SU-DHL-6 (cell line): ENCODE measurements around the gene LLCFC1.

ENCODE experiments used
- H2AFZ ChIP-seq: fragments of 200-600 bp; sonication (generic); 2 replicates; pipeline ENCODE4 v1.6.1; 2014; ENCODE audit warnings: low read depth, mild to moderate bottlenecking, moderate library complexity, mixed read lengths, antibody characterized with exemption, low read length; ENCODE audit not compliant: severe bottlenecking
- H3F3A ChIP-seq: fragments of 200-600 bp; shearing (Covaris generic); 2 replicates; pipeline ENCODE4 v1.6.0; 2016; ENCODE audit warnings: antibody characterized with exemption, mild to moderate bottlenecking; ENCODE audit not compliant: insufficient read depth
- H3K27ac ChIP-seq: fragments of 200-600 bp; sonication (generic); 2 replicates; pipeline ENCODE4 v1.5.1; 2016; ENCODE audit warnings: low read depth, mild to moderate bottlenecking, low read length, moderate library complexity, mixed read lengths
- H3K27me3 ChIP-seq: fragments of 200-600 bp; sonication (generic), shearing (Covaris generic); 2 replicates; pipeline ENCODE4 v1.6.0; 2014; ENCODE audit warnings: mild to moderate bottlenecking, low read length
- H3K36me3 ChIP-seq: fragments of 200-600 bp; sonication (generic); 2 replicates; pipeline ENCODE4 v1.6.1; 2014; ENCODE audit warnings: mild to moderate bottlenecking, low read length, mixed read lengths
- H3K4me2 ChIP-seq: fragments of 300-600, 200-600 bp; shearing (Covaris generic), sonication (generic); 2 replicates; pipeline ENCODE4 v1.6.0; 2014; ENCODE audit warnings: low read length, low read depth, mild to moderate bottlenecking; ENCODE audit not compliant: poor library complexity, severe bottlenecking
- H3K4me3 ChIP-seq: fragments of 200-600 bp; sonication (generic); 2 replicates; pipeline ENCODE4 v1.5.1; 2014; ENCODE audit warnings: antibody characterized with exemption, low read length, mild to moderate bottlenecking, mixed read lengths; ENCODE audit not compliant: insufficient read depth, poor library complexity, severe bottlenecking
- H3K79me2 ChIP-seq: fragments of 200-600 bp; sonication (generic); 2 replicates; pipeline ENCODE4 v1.6.1; 2014; ENCODE audit warnings: mild to moderate bottlenecking, low read length, moderate library complexity; ENCODE audit not compliant: insufficient read depth
- H3K9ac ChIP-seq: fragments of 200-600 bp; sonication (generic); 2 replicates; pipeline ENCODE4 v1.7.0; 2014; ENCODE audit warnings: mild to moderate bottlenecking, low read length
- H3K9me2 ChIP-seq: fragments of 200-600 bp; sonication (generic); replicated peaks from 2 replicates; pipeline ENCODE4 v1.6.1; 2014; ENCODE audit warnings: low read length; ENCODE audit not compliant: insufficient read depth
- H3K9me3 ChIP-seq: fragments of 200-600 bp; sonication (generic); 2 replicates; pipeline ENCODE4 v1.6.1; 2014; ENCODE audit warnings: low read length, mixed read lengths; ENCODE audit not compliant: insufficient read depth
- H4K20me1 ChIP-seq: fragments of 200-600 bp; sonication (generic); 2 replicates; pipeline ENCODE4 v1.6.1; 2014; ENCODE audit warnings: low read depth, mild to moderate bottlenecking, antibody characterized with exemption, low read length, moderate library complexity, mixed read lengths
- EZH2phosphoT487 ChIP-seq: fragments of 200-600 bp; sonication (generic), shearing (Covaris generic); conservative IDR thresholded peaks from 2 replicates; pipeline ENCODE4 v1.6.1; 2018; ENCODE audit warnings: mild to moderate bottlenecking, antibody characterized with exemption, low read length, moderate library complexity, mixed read lengths
- TF ChIP-seq, protein P1 (sequence below): fragments of 200-600 bp; sonication (generic); IDR thresholded peaks from one replicate; pipeline ENCODE4 v1.5.1; 2017; ENCODE audit warnings: antibody characterized with exemption, mild to moderate bottlenecking, low read length, moderate library complexity; ENCODE audit not compliant: insufficient read depth, poor library complexity, severe bottlenecking

LLCFC1 gene

GRCh38 chr7:142956951-142957623, 17.8 kb downstream of the LLCFC1 start:
- Histone ChIP-seq H4K20me1 (no peaks in the 10 kb centered on the region), H3K9me3 (no peaks in the 10 kb centered on the region), H3K9ac (no peak overlapping the region), H3F3A (no peaks in the 10 kb centered on the region), H2AFZ (no peak overlapping the region), H3K27me3 (no peaks in the 10 kb centered on the region), H3K27ac (no peak overlapping the region), H3K79me2 (no peaks in the 10 kb centered on the region), H3K4me3 (no peak overlapping the region), H3K4me2 (no peak overlapping the region), H3K36me3 (no peaks in the 10 kb centered on the region), H3K9me2 (no peaks in the 10 kb centered on the region)
- TF ChIP-seq, protein P1, sequence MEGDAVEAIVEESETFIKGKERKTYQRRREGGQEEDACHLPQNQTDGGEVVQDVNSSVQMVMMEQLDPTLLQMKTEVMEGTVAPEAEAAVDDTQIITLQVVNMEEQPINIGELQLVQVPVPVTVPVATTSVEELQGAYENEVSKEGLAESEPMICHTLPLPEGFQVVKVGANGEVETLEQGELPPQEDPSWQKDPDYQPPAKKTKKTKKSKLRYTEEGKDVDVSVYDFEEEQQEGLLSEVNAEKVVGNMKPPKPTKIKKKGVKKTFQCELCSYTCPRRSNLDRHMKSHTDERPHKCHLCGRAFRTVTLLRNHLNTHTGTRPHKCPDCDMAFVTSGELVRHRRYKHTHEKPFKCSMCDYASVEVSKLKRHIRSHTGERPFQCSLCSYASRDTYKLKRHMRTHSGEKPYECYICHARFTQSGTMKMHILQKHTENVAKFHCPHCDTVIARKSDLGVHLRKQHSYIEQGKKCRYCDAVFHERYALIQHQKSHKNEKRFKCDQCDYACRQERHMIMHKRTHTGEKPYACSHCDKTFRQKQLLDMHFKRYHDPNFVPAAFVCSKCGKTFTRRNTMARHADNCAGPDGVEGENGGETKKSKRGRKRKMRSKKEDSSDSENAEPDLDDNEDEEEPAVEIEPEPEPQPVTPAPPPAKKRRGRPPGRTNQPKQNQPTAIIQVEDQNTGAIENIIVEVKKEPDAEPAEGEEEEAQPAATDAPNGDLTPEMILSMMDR: no peak

- no peaks in the 10 kb centered on the region for H3F3A ChIP-seq
- H3K4me3 ChIP-seq: no peak overlapping the region
- H3K9me2 ChIP-seq: no peaks in the 10 kb centered on the region
- H3K4me2 ChIP-seq: no peak overlapping the region
- no peaks in the 10 kb centered on the region for H3K9me3 ChIP-seq
- no peaks in the 10 kb centered on the region for H3K27me3 ChIP-seq
- no peak overlapping the region for H3K9ac ChIP-seq
- H3K79me2 ChIP-seq: no peaks in the 10 kb centered on the region
- no peaks in the 10 kb centered on the region for H3K36me3 ChIP-seq
- no peak overlapping the region for H2AFZ ChIP-seq
- TF ChIP-seq, protein P1: no peak
- TF ChIP-seq EZH2phosphoT487: no peak
- no peak overlapping the region for H3K27ac ChIP-seq
- no peaks in the 10 kb centered on the region for H4K20me1 ChIP-seq
Observed at GRCh38 chr7:142957723-142958122, 18.4 kb downstream of the LLCFC1 start.

- no peaks in the 10 kb centered on the region for H3K9me3 ChIP-seq
- no peak overlapping the region for H3K9ac ChIP-seq
- no peak overlapping the region for H3K4me3 ChIP-seq
- H3K27ac ChIP-seq: no peak overlapping the region
- no peaks in the 10 kb centered on the region for H3F3A ChIP-seq
- H4K20me1 ChIP-seq: no peaks in the 10 kb centered on the region
- no peaks in the 10 kb centered on the region for H3K36me3 ChIP-seq
- no peaks in the 10 kb centered on the region for H3K79me2 ChIP-seq
- no peak overlapping the region for H3K4me2 ChIP-seq
- H3K27me3 ChIP-seq: no peaks in the 10 kb centered on the region
- H2AFZ ChIP-seq: no peak overlapping the region
- H3K9me2 ChIP-seq: no peaks in the 10 kb centered on the region
- no peak for TF ChIP-seq EZH2phosphoT487
- TF ChIP-seq, protein P1: no peak
Observed at GRCh38 chr7:142959202-142959601, 19.9 kb downstream of the LLCFC1 start.
